ENCODE data around the gene SNAPC2.
"Not testable (repeated sequence)": the region's sequence is repeated elsewhere in the genome, so short reads cannot be mapped to it uniquely, and the experiment has no call there.

The SNAPC2 gene

DNA sequence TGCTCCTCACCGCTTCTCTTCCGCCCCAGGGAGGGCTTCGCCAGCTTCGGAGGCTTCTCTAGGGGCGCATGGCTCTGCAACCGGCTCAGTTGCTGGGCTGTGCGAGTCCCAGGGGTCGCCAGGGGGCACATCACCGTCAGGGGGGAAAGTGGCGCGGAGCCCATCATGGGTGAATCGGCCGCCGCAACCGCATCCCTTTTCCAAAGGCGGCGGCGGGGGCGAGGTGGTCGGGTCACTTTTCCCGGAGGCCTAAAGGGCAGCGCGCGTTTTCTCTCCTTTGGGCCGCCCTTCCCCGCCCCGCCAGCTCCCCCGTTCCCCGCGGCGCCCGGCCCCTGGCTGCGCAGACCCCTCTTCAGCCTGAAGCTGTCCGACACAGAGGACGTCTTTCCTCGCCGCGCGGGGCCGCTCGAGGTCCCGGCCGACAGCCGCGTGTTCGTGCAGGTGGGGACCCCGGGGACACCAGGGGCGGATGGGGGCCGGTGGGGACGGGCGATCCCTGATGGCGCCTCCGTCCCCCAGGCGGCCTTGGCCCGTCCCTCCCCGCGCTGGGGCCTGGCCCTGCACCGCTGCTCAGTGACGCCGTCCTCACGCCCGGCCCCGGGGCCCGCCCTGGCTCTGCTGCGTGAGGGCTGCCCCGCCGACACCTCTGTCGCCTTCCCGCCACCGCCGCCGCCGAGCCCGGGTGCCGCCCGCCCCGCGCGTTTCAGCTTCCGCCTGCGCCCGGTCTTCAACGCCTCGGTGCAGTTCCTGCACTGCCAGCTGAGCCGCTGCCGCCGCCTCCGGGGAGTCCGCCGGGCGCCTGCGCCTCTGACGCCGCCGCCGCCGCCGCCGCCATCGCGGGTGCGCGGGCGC lies 3.8 kb upstream of the SNAPC2 start:
- no peak for DNase-seq (ENCODE audit: extremely low read depth, low read depth)
- no peak for TF ChIP-seq CTCF (IDR thresholded peaks at IDR 0.05; ENCODE audit: low read depth, low read length)

DNA sequence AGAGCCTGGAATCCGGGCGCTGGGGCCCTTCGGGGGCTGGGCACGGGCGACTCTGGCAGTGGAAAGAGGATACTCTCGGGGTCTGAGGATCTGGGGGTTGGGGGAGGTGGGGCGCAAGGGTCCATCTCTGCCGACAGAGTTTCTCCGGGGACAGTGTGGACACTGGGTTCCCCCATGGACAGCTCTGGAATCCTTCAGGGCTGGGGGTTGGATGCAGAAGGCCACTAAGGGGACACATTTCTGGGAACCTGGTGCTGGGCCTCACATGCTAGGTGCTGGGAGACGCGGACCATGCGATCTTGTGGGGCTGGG lies 3.2 kb upstream of the SNAPC2 start:
- DNase-seq (ENCODE audit: extremely low read depth, low read depth), result no peak

GRCh38 chr19:7917267-7918061 lies 2.7 kb upstream of the SNAPC2 start:
- no peak for DNase-seq (ENCODE audit: extremely low read depth, low read depth)
- peak; percentile 58 for TF ChIP-seq CTCF (IDR thresholded peaks at IDR 0.05; ENCODE audit: low read depth, low read length)

More for the DNA sequence above, 3.2 kb upstream of the SNAPC2 start:
- TF ChIP-seq CTCF (IDR thresholded peaks at IDR 0.05; ENCODE audit: low read depth, low read length), result no peak; the same call in 1 of the 2 replicates

DNA sequence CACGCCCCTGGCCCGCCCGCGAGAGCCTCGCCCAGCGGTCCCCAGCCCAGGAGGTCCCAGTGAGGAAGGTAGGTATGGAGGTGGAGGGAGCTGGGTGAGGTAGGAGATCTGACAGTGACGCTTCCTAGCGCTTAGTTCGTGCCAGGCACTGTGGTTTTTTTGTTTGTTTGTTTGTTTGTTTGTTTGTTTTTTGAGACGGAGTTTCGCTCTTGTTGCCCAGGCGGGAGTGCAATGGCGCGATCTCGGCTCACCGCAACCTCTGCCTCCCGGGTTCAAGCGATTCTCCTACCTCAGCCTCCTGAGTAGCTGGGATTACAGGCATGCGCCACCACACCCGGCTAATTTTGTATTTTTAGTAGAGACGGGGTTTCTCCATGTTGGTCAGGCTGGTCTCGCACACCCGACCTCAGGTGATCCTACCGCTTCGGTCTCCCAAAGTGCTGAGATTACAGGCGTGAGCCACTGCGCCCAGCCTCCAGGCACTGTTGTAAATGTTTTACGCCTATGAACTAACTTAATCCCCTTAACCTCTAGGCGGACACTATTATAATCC lies 2.0 kb upstream of the SNAPC2 start:
- not testable (repeated sequence) for DNase-seq (ENCODE audit: extremely low read depth, low read depth)

DNA sequence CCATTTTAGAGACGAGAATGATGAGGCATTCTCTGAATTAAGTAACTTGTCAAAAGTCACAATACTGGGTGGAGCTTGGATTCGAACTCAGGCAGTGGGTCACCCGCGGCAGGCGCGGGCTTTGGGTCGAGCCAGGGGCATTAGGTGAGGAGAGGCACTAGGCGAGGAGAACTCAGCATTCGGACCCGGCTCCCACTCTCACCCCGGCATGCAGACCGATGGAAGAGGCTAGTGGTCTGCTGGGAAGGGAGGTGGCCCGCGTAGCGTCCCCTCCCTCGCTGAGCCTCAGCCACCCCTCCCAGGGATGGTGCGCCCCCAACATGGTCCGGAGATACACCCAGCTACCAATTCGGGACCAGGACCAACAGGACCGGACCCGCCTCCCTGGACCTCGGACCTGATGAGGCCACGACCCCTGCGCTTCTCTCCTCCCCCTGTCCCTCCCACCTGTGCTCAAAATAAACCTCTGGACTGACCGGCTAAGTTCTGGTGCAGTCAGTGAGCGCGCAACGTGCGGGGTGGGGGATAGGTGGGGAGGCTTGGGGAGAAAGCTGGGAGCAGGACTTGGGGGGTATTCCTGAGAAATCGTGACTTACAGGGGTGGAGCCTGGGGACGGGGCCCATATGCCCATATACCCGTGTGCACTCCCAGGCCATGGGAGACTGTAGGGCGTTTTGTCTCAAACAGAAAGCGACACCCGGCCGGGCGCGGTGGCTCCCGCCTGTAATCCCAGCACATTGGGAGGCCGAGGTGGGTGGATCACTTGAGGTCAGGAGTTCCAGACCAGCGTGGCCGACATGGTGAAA lies 1.3 kb upstream of the SNAPC2 start:
- TF ChIP-seq CTCF (IDR thresholded peaks at IDR 0.05; ENCODE audit: low read depth, low read length), result no peak
- DNase-seq (ENCODE audit: extremely low read depth, low read depth), result no peak

DNA sequence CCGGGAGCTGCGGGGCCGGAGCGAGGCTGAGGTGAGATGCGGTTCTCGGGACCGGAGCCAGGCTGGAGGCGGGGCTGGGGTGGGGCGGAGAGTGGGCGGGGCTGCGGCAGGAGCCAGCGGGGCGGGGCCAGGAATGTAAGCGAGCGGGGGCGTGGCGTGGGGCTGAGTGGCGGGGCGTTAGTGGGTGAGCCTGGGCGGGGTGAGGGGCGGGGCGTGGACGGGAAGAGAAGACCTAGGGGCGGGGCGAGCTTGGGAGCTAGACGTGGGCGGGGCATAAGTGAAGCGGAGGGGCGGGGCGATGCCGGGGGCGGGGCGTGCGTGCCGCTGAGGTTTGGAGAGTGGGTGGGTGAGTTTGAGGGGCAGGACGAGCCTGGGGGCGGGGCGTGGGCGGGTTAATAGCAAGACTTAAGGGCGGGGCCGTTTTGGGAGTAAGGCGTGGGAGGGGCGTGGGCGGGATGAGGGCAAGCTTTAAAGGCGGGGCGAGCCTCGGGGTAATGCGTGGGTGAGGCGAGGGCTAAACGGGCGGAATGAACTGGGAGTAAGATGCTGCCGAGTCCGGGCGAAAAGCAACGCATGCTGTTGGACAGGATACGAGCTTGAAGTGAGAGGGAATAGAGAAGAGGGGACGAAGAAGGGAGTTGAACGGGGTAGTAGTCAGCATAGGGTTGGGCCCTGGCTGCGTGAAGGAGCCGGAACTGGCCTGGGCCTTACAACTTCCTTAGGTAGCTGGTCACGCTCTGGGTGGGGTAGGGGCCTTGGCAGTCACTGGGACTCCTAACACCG lies 572 bp downstream of the SNAPC2 start:
- no peak for TF ChIP-seq CTCF (IDR thresholded peaks at IDR 0.05; ENCODE audit: low read depth, low read length)

More for the DNA sequence above, 572 bp downstream of the SNAPC2 start:
- DNase-seq (ENCODE audit: extremely low read depth, low read depth), result peak; percentile 97

Measured in AG09319 (cell line).